Central memory CD4-positive, alpha-beta T cell (primary cell): ENCODE measurements around the gene ENPP1.
A peak's percentile ranks its signal among the peaks of the same experiment; 100 is the strongest.
"Not testable (repeated sequence)": the region's sequence is repeated elsewhere in the genome, so short reads cannot be mapped to it uniquely, and the experiment has no call there.

ENCODE experiments used
- DNase-seq: peaks from one replicate; pipeline ENCODE4 v3.0.0; 2022

The ENPP1 gene

DNA sequence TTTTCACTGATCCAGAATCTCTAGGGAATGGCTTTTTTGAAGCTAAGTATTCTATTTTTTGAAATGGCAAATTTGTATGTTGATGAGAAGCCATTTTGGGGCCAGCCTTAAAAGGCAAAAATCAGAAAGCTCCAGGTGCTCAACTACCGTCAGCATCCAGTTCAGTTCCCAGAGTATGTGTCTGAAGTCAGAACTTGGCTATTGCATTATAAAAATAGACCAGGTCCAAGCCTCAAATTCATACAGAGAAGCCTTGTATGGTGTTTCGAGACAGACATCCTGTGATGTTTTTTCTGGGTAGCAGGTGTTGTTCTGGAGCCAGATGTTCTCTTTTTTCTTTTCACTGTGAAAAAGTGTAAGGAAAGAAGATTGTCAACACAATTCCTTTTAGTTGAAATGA is 75.2 kb downstream of the ENPP1 start:
- no peak for DNase-seq

DNA sequence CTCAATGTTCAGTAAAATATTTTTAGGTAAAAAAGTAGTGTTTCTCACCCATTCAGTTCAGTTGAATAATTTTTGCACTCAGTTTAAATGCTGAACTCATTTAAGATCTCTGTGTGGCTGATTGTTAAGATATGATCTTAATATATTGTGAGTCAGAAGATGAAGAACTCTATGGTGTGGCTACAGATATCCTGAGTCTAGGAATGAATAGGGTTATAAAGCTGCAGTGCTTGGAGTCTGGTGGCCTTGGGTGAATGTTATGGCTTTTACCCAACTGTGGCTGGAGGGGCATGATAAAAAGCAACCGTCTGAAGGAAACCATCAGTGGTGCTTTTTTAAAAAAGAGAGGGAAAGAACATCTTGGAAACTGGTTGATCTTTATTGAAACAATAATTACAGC is 77.4 kb downstream of the ENPP1 start:
- no peak for DNase-seq

DNA sequence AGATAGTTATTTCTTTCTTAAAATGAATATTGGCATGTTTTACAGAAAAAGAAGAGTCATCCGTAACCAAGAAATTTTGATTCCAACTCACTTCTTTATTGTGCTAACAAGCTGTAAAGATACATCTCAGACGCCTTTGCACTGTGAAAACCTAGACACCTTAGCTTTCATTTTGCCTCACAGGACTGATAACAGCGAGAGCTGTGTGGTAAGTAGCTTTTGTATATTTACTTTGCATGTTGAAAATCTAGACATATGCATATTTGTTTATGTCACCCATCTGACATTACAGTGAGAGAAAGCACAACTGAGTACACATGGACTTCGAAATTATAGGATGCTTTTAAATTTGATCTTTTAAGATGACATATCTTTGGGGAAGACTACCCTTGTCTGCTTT is 78.7 kb downstream of the ENPP1 start:
- no peak for DNase-seq

DNA sequence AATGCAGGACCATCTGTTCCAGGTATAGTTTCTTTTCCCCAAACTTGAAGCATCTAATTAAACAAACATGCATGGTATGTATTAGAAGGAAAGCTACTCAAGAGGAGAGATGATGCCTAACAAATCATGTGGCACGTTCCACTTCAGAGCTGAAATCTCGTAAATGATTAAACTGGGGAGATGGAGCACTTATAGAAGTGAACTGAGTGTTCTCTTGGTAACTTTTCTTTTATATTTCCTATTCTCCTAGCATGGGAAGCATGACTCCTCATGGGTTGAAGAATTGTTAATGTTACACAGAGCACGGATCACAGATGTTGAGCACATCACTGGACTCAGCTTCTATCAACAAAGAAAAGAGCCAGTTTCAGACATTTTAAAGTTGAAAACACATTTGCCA is 82.3 kb downstream of the ENPP1 start:
- no peak for DNase-seq

DNA sequence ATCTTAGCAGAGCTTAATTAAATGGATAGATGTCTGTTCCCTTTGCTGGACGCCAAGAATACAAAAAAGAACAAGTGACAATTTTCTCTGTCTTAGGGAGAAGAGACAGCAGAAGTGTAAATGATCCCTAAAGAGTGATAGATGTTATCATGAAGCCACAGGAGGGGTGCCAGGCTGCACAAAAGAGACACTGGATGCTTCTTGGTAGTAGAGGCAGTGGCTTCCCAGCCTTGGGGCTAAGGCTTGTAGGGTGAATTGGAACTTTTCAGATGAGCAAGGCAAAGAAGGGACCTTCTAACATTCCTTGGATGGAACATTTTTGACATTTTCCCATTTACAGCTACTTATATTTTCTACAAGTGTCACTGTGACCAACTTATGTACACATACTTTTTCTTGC is 85.4 kb downstream of the ENPP1 start:
- DNase-seq = no peak

DNA sequence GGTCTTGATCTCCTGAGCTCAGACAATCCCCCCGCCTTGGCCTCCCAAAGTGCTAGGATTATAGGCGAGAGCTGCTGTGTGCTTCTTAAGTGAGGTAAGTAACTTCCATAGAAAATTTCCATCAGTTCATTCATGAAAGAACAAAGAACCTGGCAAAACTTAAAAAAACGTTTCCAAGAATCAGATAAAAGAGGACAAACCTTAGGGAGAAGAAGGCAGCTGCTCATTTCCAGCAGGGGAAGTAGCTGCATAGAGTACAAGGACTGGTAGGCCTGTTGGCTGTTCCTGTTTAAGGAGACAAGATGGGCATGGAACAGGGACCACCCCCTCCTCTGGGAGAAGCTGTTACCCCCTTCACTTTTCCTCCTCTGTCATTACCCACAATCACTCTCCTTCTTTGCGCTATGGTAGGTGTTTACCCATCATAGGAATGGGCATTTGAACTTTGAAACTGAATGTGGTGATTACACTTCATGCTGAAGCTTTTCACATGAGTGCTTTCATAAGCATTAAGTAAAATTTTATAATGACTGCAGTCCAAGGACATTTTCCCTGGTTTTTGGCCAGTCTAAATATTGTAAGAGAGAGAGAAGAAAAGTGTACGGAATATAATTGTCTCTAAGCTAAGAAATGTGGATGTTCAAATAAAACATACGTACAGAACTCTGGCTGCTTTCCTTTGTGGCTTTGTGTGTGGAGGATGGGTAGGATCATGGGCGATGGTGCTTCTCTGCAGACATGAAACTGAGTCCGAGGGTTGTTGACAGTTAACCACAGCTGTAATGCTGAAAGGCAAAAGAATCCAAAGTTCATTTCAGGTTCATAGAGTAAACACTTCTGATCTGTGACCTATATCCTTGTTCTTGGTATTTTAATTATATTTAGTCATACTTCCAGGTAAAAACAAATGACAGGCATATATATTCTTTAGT is 86.9 kb downstream of the ENPP1 start:
- no peak for DNase-seq

DNA sequence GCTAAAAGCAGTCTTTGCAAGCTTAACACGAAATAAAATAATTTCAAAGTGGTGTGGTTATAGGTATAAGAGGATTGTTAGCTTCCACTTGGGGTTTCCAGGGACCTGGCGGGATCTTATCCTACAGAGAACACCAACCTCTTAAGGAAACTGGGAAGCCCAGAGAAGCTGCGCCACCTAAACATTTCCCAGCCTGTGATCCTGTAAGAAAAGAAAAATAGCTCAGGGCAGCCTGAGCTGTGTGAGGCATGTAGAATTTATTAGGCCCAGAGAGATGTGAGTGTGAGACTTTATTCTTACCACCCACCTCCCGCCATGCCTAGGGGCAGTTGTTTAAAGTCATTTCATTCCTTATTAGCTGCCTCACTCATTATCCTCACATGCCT is 89.2 kb downstream of the ENPP1 start:
- no peak for DNase-seq

DNA sequence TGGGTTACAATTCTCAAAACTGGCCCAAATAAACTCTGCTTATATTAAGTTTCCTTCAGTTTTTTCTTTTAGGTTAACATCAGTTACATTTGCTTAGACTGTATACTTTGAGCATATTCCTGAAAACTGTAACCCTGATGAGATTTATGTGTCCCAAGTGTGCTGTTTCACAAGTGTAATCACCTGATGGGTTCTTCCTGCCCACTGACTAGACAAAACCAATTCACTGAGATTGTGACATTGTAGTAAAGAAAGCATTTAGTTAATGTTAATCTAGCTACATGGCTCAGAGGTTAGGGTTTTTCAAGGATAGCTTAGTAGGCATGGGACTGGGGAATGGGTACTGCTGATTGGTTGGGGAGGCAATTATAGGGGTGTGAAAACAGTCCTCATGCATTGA is 89.8 kb downstream of the ENPP1 start:
- DNase-seq = no peak

DNA sequence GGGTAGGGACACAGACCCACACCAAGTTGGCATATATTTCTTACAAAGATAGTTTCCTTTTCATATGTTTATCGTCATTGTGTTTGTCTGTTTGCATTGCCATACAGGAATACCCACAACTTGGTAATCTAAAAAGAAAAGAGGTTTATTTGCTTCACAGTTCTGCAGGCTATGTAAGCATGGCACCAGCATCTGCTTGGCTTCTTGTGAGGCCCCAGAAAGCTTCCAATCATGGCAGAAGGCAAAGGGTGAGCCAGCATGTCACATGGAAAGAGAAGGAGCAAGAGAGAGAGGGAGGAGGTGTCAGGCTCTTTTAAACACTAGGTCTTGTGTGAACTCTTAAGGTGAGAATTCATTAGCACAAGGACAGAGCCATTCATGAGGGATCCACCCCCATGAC is 90.9 kb downstream of the ENPP1 start:
- no peak for DNase-seq

DNA sequence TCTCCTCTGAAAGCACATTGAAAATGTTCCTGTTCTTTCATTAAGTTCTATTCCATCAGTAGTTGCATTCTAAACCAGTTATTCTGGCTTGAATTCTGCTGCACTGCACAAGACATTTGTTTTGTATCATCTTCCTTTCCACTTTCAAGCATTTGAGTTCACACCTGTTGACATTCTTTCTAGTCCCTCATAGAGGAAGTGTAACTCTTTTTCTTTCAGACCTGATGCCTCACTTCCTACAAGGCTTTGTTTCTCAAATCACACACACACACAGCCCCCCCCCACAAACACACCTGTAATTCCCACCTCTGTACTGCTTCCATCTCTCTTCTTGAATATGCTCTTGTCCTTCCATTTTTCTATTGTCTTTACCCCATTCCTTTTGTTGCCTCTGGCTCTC is 92.4 kb downstream of the ENPP1 start:
- DNase-seq = no peak

DNA sequence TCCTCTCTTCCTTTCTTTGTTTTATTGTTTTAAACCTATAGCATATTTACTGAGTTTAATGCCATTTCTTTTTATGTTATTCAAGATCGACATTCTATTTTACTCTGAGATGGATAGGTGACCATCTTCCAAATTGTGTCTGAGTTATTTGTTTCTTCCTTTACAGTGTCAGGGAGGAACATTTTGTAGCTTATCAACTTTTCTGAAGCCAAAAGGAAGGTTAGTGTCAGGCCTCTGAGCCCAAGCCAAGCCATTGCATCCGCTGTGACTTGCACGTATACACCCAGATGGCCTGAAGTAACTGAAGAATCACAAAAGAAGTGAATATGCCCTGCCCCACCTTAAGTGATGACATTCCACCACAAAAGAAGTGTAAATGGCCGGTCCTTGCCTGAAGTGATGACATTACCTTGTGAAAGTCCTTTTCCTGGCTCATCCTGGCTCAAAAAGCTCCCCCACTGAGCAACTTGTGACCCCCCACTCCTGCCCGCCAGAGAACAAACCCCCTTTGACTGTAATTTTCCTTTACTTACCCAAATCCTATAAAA is 93.6 kb downstream of the ENPP1 start:
- not testable (repeated sequence) for DNase-seq

DNA sequence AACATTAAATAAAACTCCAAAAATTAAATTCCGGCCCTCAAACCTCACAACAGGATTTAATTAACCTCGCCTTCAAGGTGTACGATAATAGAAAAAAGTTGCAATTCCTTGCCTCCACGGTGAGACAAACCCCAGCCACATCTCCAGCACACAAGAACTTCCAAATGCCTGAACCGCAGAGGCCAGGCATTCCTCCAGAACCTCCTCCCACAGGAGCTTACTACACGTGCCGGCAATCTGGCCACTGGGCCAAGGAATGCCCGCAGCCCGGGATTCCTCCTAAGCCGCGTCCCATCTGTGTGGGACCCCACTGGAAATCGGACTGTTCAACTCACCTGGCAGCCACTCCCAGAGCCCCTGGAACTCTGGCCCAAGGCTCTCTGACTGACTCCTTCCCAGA is 95.9 kb downstream of the ENPP1 start:
- DNase-seq = not testable (repeated sequence)

DNA sequence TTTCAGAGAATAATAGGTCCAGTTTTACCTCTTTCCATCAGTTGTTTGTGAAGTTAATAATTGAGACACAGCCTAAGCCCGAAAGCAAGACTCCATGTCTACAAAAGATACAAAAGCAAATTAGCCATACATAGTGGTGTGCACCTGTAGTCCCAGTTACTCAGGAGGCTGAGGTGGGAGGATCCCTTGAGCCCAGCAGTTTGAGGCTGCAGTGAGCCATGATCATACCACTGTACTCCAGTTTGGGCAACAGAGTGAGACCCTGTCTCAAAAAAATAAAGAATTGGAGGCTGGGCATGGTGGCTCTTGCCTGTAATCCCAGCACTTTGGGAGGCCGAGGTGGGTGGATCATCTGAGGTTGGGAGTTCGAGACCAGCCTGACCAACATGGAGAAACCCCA is 101.0 kb downstream of the ENPP1 start:
- not testable (repeated sequence) for DNase-seq

DNA sequence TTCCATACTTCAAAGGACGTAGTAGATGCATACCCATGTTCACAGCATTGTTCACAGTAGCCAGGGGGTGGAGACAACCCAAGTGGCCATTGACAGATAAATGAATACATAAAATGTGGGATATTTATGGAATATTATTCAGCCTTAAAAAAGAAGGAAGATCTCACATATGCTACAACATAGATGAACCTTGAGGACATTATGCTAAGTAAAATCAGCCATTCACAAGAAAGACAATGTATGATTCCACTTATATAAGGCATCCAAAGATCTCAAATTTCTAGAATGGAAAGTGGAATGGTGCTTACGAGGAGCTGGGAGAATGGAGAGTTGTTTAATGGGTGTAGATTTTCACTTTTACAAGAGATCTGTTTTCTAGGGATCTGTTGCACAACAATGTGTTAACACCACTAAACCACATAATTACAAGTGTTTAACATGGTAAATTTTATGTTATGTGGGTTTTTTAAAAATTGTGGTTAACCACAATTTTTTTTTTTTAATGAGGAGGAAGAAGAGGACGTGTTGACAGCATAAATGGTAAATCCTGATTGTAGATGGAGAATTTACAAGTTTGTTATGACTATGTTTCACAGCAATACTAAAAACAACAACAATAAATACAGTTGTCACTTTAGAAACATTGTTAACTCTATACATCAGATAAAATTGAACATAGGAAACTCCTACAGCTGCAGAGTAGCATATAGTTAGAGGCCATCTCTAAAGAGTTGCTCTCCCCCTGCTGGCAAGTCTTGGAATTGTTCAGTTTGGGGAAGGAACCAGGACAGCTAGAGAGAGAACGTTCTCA is 101.8 kb downstream of the ENPP1 start:
- peak; percentile 60 for DNase-seq

DNA sequence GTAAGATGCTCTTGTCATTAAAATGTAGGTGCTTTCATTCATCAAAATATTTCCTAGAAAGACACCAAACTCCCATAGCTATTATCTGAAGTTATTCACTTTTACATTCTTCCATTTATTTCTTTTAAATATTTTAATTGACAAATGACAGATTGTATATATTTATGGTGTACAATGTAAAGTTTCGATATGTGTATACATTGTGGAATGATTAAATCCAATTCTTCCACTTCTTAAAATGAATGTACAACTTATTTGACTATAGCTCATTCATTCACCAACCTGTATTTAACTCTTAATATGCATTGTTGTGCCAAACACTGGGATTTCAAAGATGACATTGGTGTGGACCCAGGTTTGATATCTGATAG is 102.4 kb downstream of the ENPP1 start:
- no peak for DNase-seq

DNA sequence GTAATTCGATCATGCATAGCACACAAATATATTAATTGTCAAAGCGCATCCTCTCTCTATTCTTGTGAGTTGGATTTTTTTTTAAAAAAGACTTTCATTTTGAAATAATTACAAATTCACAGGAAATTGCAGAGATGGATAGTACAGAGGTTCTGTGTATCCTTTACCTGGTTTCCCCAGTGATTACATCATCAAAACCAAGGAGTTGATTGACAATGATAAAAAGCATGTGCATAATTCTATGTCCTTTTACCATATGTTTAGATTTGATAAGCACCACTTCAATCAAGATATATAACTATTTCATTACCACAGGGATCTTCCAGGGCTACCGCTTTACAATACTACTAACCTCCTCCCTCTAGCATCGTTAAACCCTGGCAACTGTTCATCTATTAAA is 103.1 kb downstream of the ENPP1 start:
- no peak for DNase-seq

DNA sequence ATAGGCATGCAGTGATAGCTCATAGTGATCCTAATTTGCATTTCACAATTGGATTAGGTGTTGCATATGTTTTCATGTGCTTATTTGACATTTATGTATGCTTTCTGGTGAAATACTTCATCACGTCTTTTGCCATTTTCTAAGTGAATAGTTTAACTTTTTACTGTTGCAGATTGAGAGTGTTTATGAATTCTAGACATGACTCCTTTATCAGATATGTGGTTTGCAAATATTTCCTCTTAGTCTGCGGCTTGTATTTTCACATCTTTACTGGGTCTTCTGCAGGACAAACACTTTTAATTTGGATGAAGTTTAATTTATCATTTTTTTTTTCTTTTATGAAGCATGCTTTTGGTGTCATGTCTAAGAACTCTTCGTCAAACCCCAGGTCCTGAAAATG is 104.1 kb downstream of the ENPP1 start:
- no peak for DNase-seq

DNA sequence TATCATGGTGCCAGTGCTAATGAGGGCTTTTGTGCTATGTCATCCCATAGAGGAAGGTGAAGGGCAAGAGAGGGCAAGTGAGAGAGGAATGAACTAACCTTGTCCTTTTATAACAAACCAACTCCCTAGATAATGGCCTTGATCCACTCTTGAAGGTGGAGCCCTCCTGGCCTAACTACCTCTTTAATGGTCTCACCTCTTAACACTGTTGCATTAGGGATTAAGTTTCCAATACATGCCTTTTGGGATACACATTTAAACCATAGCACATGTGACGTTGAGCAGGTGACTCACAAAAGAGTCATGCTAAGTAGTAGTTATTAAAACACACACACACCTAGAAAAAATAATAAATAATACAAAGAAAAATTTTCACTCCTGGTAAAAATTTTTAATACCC is 106.4 kb downstream of the ENPP1 start:
- no peak for DNase-seq

DNA sequence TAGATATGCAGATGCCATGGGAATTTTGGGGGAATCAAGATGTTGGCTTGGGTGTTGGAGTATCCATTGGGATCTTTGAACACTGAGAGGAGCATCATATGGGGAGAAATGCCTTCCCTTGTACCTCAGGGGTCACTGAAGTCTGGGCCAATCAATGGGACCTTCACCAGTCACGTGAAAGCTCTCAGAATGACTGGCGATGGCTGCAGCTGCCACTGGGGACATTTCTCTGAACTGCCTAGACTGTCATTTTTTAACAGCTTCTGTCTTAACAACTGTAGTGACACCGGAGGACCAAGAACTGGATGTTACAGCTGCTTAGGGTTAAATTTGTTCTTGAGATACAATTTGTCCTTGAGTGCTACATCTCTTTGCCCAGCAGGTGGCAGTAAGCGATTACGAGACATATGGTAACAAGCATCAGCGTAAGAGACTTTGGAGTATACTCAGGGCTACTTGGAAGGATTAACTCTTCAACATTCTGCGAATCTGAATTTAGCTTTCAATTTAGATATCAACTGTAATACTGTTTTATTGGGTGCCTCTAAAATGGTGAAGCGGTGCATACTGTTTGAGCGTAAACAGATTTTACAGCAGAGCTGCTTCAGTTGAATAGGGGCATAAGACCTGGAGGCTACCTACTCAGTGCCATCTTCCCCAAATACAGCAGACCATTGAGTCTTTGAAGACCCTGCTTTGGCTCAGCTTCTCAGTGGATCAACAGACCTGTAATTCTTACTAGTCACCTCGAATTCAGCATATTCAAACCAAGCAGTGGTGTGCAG is 107.3 kb downstream of the ENPP1 start:
- peak; percentile 32 for DNase-seq

DNA sequence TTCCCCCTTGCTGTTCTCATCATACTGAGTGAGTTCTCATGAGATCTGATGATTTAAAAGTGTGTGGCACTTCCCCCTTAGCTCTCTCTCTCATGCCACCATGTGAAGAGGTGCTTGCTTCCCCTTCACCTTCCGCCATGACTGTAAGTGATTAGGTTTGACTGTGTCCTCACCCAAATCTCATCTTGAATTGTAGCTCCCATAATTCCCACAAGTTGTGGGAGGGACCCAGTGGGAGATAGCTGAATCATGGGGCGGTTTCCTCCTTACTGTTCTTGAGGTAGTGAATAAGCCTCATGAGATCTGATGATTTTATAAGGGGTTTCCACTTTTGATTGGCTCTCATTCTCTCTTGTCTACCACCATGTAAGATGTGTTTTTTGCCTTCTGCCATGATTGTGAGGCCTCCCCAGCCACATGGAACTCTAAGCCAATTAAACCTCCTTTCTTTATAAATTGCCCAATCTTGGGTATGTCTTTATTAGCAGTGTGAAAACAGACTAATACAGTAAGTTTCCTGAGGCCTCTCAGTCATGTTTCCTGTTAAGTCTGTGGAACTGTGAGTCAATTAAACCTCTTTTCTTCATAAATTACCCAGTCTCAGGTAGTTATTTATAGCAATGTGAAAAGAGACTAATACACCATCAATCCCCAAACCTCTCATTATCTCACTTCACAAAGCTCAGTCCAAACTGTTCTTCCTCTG is 108.4 kb downstream of the ENPP1 start:
- not testable (repeated sequence) for DNase-seq

DNA sequence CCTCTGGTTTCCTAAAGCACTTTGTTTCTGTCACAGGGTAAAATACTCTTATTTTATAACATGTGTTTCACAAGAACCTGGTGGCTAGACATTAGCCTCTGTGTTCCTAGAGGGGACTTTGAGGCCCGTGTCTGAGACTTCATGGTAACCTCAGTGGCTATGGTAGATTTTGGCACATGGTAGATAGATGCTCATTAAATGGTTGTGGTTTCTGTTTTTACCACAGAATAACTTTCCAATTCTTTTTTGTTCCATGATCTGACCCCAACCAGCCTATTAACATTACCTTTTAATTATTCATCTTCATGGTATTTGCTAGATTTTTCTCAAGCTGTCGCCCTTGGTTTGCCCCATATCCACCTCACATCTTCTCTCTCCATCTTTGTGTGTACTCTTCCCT is 109.0 kb downstream of the ENPP1 start:
- DNase-seq = no peak

DNA sequence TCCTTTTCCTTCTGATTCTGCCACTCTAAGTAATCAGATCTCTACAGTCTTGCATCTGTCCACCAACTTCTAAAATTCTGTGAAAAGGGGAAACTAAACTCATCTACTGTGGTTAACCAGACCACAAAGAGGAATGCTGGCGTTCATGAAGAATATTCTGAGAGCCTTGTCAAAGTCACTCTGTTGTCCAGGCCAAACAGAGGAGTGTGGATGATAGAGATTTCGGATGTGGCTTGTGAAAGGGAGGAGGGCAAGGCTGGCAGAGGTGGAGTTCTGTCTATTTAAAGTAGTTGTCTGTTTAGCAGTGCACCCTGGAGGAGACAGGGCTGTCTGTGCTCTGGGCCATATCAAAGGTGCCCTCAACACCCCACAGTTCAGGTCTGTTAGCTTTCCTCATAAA is 109.5 kb downstream of the ENPP1 start:
- DNase-seq = no peak
